GM21825 (cell line): Measurements from ENCODE around the gene SLBP.

Source experiments
- ATAC-seq: cut with Tn5 transposase; IDR thresholded peaks from one replicate; pipeline ENCODE4 v1.9.1; 2021; ENCODE audit warnings: mild to moderate bottlenecking, moderate library complexity; ENCODE audit not compliant: unreplicated experiment

The SLBP gene

GRCh38 chr4:1727117-1728031, 15.3 kb upstream of the SLBP start:
- no peak for ATAC-seq

DNA sequence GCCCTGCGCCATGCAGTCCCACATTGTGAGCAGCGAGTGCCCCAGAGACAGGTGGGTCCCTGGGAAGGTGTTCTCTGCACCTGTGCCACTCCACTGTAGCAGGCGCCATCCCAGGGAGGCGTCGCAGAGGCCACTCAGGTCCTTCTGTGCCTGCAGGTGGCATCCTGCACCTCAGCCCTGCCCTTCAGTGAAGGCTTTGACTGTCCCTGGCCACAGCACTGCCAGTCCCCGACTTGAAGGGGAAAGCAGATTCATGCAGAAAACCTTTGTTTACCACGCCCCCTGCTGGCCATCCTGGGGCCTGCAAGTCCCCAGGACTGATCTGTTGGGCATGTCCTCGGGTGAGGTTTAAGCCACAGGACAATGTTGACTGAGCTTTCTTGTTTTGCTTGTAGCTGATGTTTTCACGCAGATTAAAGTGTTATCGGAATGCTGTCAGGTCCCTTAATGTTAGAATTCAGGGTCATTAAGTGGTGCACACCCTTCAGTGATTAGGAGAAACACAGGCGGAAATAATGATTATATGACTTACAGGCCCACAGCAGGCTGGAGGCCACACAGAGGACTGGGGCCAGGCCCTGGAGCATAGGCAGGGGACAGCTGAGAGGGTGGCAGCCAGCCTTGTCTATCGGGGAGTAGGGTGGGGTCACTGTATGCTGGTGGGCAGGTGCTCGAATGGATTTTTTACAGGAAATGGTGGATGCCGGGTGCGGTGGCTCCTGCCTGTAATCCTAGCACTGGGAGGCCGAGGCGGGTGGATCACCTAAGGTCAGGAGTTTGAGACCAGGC, 14.2 kb upstream of the SLBP start:
- no peak for ATAC-seq

- ATAC-seq, result no peak
These were observed 13.4 kb upstream of the SLBP start for GRCh38 chr4:1725521-1725920.

- no peak for ATAC-seq
These were observed 11.1 kb upstream of the SLBP start for GRCh38 chr4:1723131-1723801.

GRCh38 chr4:1722551-1723118, 10.5 kb upstream of the SLBP start:
- ATAC-seq, result no peak

- ATAC-seq, result no peak
These were observed 9.8 kb upstream of the SLBP start for GRCh38 chr4:1721666-1722550.

DNA sequence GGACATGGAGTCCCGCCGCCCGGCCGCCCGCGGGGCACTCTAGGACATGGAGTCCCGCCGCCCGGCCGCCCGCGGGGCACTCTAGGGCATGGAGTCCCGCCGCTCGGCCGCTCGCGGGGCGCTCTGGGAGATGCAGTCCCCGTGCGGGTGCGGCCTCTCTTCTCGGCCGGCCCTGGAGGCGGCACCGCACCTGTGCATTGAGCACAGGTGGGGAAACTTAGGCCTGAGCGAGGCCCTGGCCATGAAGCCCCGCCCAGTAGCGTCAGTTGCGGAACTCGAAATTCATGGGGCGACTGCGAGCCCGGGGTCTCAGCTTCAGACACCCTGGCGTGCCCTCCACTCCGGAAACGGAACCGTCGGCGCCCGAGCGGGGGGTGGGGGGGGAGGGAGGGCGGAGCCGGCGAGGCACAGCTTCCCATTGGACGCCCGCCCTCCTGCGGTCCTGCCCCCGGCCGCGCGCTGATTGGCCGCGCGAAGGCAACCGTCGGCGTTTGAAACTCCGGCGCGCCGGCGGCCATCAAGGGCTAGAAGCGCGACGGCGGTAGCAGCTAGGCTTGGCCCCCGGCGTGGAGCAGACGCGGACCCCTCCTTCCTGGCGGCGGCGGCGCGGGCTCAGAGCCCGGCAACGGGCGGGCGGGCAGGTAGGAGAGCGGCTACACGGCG, 9.0 kb upstream of the SLBP start, which contains the start of the genes TACC3 and TMEM129:
Gene TACC3 (plus strand): TSS at position 519 of the 663 bp plus-strand sequence. CDS start 1,901 bp downstream, outside the sequence.
Gene TMEM129 (minus strand): TSS at position 321 of the 663 bp plus-strand sequence. CDS start 486 bp downstream, outside the sequence.
- peak; percentile 67 for ATAC-seq

DNA sequence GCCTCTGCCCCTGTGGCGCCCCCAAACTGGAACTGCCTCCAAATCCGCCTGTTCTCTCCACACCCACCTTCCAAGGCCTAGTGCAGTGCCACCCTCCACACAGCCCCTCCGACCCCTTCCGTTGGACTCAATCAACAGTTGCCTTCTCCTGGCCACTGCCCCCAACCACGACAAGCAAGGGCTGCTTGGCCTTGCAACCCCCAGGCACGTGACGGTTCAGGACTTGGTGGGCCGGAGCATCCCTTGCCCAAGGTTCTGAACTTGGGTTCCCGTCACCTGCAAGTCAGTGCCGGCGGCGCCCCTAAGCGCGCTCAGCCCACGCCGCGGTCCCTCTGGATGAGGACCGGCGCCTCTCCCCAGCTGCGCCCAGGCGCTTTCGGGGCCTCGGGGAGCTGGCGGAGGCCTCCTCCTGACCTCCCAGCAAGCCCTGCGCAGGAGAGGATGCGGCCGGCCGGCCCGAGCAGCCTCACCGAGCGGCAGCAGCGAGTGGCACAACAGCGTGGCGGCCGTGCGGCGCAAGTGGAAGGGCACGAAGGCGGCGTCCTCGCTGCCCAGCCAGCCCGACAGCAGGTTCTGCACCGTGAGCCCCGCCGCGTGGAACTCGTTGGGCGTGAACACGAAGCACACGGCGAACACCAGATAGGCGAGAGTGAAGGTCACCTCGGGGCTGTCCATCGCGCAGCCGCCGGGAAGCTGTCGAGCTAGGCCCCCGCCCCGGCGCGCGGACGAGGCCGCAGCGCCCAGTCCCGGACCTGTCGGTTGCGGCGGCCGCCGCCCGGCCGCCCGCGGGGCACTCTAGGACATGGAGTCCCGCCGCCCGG, 8.3 kb upstream of the SLBP start:
- ATAC-seq, result peak; percentile 13

DNA sequence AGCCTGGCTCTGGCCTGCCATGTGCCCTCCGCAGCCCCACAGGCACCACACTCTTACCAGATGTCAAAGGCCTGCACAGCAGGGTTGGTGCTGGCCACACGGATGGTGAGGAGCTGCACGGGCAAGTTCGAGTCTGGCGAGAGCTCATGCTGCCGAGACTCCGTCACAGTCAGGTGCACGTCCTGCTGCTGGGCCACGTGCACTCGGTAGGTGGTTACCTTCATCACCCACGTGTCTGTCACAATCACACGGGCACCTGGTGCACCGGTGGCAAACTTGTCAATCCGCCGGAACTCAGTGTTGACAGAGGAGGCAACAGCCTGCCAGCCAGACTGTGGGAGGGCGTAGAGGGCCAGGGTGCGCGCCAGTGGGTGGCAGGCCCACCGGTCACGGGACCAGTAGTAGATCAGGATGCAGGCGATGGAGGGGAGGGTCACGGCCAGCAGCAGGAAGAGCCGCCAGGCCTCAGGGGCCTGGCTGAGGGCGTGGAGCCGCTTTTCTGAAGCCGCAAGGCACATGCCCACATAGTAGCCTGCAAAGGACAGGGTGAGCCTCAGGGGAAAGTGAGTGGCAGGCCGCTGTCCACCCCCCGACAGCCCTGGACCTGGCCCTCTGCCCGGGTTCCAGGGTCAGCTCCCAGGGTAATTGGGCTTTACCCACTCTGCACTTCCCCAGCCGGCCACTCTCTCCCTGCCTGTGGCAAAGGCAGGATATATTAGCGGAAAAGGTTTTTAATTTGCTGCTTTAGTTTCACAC, 6.2 kb upstream of the SLBP start:
- ATAC-seq, result no peak

- ATAC-seq, result no peak
These were observed 5.3 kb upstream of the SLBP start for GRCh38 chr4:1717129-1718094.

GRCh38 chr4:1716065-1716945, 4.2 kb upstream of the SLBP start:
- ATAC-seq, result no peak

GRCh38 chr4:1715002-1715758, 3.1 kb upstream of the SLBP start:
- ATAC-seq, result no peak

GRCh38 chr4:1714303-1715001, 2.3 kb upstream of the SLBP start:
- ATAC-seq, result no peak
